Breast epithelium (tissue), 3 donors: ENCODE results near the gene IL12RB1.

Source experiments
- CTCF ChIP-seq, 3 donors: fragments of 450-650 bp; IDR thresholded peaks; one replicate each; pipeline ENCODE4 v1.5.1; 2016 to 2017; ENCODE audit warnings: antibody characterized with exemption in 3 of 3, mild to moderate bottlenecking in 3 of 3, moderate library complexity in 3 of 3
- POLR2AphosphoS5 ChIP-seq, 3 donors: sonication (generic); formaldehyde crosslinking; IDR thresholded peaks; one replicate each; pipeline ENCODE4 v1.6.1; 2017; ENCODE audit warnings: antibody characterized with exemption in 3 of 3

DNA sequence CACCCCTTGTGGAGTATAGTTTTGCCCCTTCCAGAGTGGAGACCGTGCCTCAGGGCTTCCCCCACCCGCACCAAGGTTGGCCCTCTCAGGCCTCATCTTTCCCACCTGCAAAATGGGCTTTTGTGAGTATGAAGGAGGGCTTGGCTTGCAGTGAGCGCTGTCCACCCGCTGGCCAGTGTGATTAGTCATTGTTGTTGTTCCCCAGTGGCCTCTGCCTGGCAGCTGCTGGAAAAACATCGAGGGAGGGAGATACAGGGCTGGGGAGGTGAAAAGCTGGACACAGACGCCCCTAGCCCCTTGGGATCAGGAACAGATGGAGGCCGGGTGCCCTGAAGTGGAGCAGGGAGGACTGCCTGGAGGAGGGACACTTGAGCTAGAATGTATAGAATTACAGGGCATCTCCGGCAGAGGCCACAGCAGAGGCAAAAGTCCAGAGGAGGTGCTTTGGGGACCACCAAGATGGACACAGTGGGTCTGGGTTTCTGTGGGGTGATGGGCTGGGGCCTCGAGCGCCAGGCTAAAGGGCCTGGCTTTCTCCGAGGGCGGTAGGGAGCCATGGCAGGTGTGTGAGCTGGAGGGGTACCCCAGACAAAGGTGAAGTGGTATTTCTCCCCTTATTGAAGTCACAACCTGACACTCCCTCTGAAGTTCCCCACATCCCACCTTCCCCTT is 3.9 kb upstream of the IL12RB1 start:
- TF ChIP-seq POLR2AphosphoS5 (IDR thresholded peaks at IDR 0.05) = no peak
- no peak for TF ChIP-seq CTCF (IDR thresholded peaks at IDR 0.05)
